B cell (primary cell): ENCODE measurements around the gene MYH1.

ENCODE experiments used
- CTCF ChIP-seq: fragments of 200-600 bp; IDR thresholded peaks from one replicate; pipeline ENCODE4 v1.8.0; 2022; ENCODE audit warnings: antibody characterized with exemption, mild to moderate bottlenecking
- EZH2 ChIP-seq: IDR thresholded peaks from 2 replicates; pipeline ENCODE4 v1.6.1; 2012; ENCODE audit warnings: borderline replicate concordance, low read depth, mild to moderate bottlenecking, moderate library complexity, low read length; ENCODE audit not compliant: insufficient read depth, poor library complexity, severe bottlenecking

GRCh38 chr17:10526517-10526916 is 8.2 kb upstream of the MYH1 start:
- TF ChIP-seq CTCF (no peak), EZH2 (no peak)
